ENCODE results near the gene SLCO3A1. TPM values are rescaled to one million over a fixed set of nuclear protein-coding genes. Genes with fewer than 3 reads are reported as not detected.

SLCO3A1 gene
- total and polyA plus RNA-seq, 12 donors, result 1.8 to 26.6 (median 17.2) TPM

- H3K36me3 ChIP-seq (replicated peaks in 1 of 2), result no peaks in the 10 kb centered on the region
- H3K4me3 ChIP-seq, result no peak overlapping the region
- H3K4me1 ChIP-seq (replicated peaks in 1 of 2), result peaks cover 0 to 19% of the 10 kb centered on the region in 2 donors
- no peak for DNase-seq
- no peaks in the 10 kb centered on the region for H3K27me3 ChIP-seq
- intact Hi-C loops (cut with DNase I), result no loop called here
- no peak for TF ChIP-seq POLR2A (IDR thresholded peaks at IDR 0.05)
- TF ChIP-seq CTCF (IDR thresholded peaks at IDR 0.05), result no peak
- H3K27ac ChIP-seq, result no peak overlapping the region
- 47 to 57% (median 51%) methylated on average over 4 of the region's 4 CpGs for WGBS, 4 donors
- H3K9me3 ChIP-seq (replicated peaks in 1 of 3), result no peaks in the 10 kb centered on the region
These were observed 73.4 kb downstream of the SLCO3A1 start for GRCh38 chr15:91926908-91927270.

DNA sequence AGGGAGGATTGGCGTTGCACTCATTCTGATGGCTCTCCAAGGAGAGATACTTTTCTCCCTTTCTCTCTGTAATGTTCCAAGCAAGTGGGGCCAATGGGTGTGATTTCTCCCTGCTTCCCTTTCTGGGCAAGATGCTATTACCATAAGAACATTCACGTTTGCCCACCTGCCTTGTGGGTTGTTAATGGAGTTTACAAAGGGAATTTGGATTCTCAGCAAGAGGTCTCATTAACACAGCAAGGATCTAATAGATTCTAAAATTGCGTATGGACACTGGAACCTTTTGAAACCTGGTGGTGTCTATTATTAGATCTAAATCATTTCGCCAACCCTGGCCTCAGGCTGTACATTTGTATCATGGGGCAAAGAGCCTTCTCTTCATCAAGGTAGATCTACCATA lies 74.1 kb downstream of the SLCO3A1 start:
- no peaks in the 10 kb centered on the region for H3K9me3 ChIP-seq (replicated peaks in 1 of 3)
- H3K27me3 ChIP-seq, result no peaks in the 10 kb centered on the region
- WGBS, 4 donors, result 86 to 95% (median 89%) methylated on average over 4 of the region's 4 CpGs
- intact Hi-C loops (cut with DNase I), result no loop called here
- no peak overlapping the region for H3K4me3 ChIP-seq
- no peak for TF ChIP-seq CTCF (IDR thresholded peaks at IDR 0.05)
- TF ChIP-seq POLR2A (IDR thresholded peaks at IDR 0.05), result no peak
- no peak overlapping the region for H3K27ac ChIP-seq
- DNase-seq, result no peak
- no peaks in the 10 kb centered on the region for H3K36me3 ChIP-seq (replicated peaks in 1 of 2)
- peaks cover 0 to 13% of the 10 kb centered on the region in 2 donors for H3K4me1 ChIP-seq (replicated peaks in 1 of 2)

DNA sequence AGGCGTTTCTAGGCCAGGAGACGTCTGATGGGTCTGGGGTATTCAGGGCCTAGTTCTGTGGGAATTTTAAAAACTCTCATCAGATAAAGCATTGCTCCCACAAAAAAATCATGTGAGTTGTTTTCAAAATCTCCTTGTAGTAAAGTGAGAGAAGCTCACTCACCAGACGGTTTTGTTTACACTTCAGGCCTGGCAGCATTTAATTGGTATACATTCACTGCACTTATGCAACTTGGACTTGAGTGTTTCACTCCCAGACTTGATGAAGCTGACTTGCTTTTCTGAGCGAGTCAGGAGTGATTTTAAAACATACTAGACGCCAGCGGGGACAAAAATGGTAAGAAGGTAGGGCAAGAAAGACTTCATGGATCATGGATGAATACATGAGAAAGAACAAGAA lies 75.2 kb downstream of the SLCO3A1 start:
- peaks cover 0 to 10% of the 10 kb centered on the region in 2 donors for H3K4me1 ChIP-seq (replicated peaks in 1 of 2)
- intact Hi-C loops (cut with DNase I), result no loop called here
- WGBS, 4 donors, result 94 to 96% (median 95%) methylated on average over 6 of the region's 6 CpGs
- TF ChIP-seq POLR2A (IDR thresholded peaks at IDR 0.05) (no peak), CTCF (IDR thresholded peaks at IDR 0.05) (no peak)
- no peak overlapping the region for H3K27ac ChIP-seq
- no peaks in the 10 kb centered on the region for H3K27me3 ChIP-seq
- H3K9me3 ChIP-seq (replicated peaks in 1 of 3), result no peaks in the 10 kb centered on the region
- no peak for DNase-seq
- no peaks in the 10 kb centered on the region for H3K36me3 ChIP-seq (replicated peaks in 1 of 2)
- H3K4me3 ChIP-seq, result no peak overlapping the region

GRCh38 chr15:91929509-91929908 lies 76.0 kb downstream of the SLCO3A1 start:
- TF ChIP-seq POLR2A (IDR thresholded peaks at IDR 0.05) (no peak), CTCF (IDR thresholded peaks at IDR 0.05) (no peak)
- Histone ChIP-seq H3K27ac (no peak overlapping the region), H3K9me3 (replicated peaks in 1 of 3) (no peaks in the 10 kb centered on the region), H3K36me3 (replicated peaks in 1 of 2) (no peaks in the 10 kb centered on the region), H3K4me3 (no peak overlapping the region), H3K27me3 (no peaks in the 10 kb centered on the region), H3K4me1 (replicated peaks in 1 of 2) (peaks cover 0 to 10% of the 10 kb centered on the region in 2 donors)
- intact Hi-C loops (cut with DNase I), result no loop called here
- DNase-seq, result no peak
- WGBS, 4 donors, result 86 to 98% (median 91%) methylated on average over 2 of the region's 2 CpGs

All from adrenal gland (tissue), 12 donors.